Endodermal cell (in vitro differentiated cells): Measurements from ENCODE around the gene NPEPL1. TPM values are rescaled to one million over a fixed set of nuclear protein-coding genes. Genes with fewer than 3 reads are reported as not detected.

Experiments used
- DNase-seq: peaks from one replicate; pipeline ENCODE4 v3.0.0-alpha.2; 2017
- H3K27ac ChIP-seq: 2 replicates; pipeline ENCODE4 v1.5.1; 2013; ENCODE audit warnings: mild to moderate bottlenecking, low read depth, low read length, moderate library complexity
- H3K27me3 ChIP-seq: 2 replicates; pipeline ENCODE4 v1.6.1; 2013; ENCODE audit warnings: mild to moderate bottlenecking, low read length, moderate library complexity; ENCODE audit not compliant: insufficient read depth, control insufficient read depth, poor library complexity, severe bottlenecking
- H3K36me3 ChIP-seq: 2 replicates; pipeline ENCODE4 v1.7.0; 2013; ENCODE audit warnings: mild to moderate bottlenecking, low read length, moderate library complexity; ENCODE audit not compliant: control insufficient read depth, insufficient read depth
- H3K4me1 ChIP-seq: one replicate; pipeline ENCODE4 v1.7.0; 2013; ENCODE audit warnings: low read length; ENCODE audit not compliant: control insufficient read depth, insufficient read depth
- H3K4me3 ChIP-seq: 2 replicates; pipeline ENCODE4 v1.5.1; 2013; ENCODE audit warnings: mild to moderate bottlenecking, low read length, moderate library complexity
- H3K9ac ChIP-seq: 2 replicates; pipeline ENCODE4 v1.6.1; 2013; ENCODE audit warnings: mild to moderate bottlenecking, low read length, moderate library complexity; ENCODE audit not compliant: poor library complexity, severe bottlenecking; ENCODE audit errors: extremely low read depth
- H3K9me3 ChIP-seq: 2 replicates; pipeline ENCODE4 v1.6.1; 2013; ENCODE audit warnings: mild to moderate bottlenecking, low read length, moderate library complexity; ENCODE audit not compliant: control insufficient read depth
- H3K27ac Mint-ChIP-seq: 2 replicates; pipeline ENCODE4 v1.8.0; 2020; ENCODE audit warnings: mixed read lengths
- H3K27me3 Mint-ChIP-seq: 2 replicates; pipeline ENCODE4 v1.8.0; 2021; ENCODE audit warnings: mild to moderate bottlenecking, mixed read lengths; ENCODE audit not compliant: insufficient read depth
- H3K36me3 Mint-ChIP-seq: 2 replicates; pipeline ENCODE4 v1.8.0; 2020; ENCODE audit warnings: low read depth, mixed read lengths
- H3K4me1 Mint-ChIP-seq: 2 replicates; pipeline ENCODE4 v1.8.0; 2020; ENCODE audit warnings: mixed read lengths
- H3K4me3 Mint-ChIP-seq: 2 replicates; pipeline ENCODE4 v1.8.0; 2020; ENCODE audit warnings: mild to moderate bottlenecking, moderate library complexity, mixed read lengths
- H3K9me3 Mint-ChIP-seq: 2 replicates; pipeline ENCODE4 v1.8.0; 2020; ENCODE audit warnings: mild to moderate bottlenecking, mixed read lengths
- WGBS, 2 experiments: methylation state at CpG; one replicate each; pipeline versions ENCODE4 v1.1.5 to v1.1.7; 2013; ENCODE audit warnings: missing lambda C conversion rate in 2 of 2, mixed read lengths in 1 of 2; ENCODE audit not compliant: insufficient coverage in 1 of 2, insufficient read length in 1 of 2; 5-methylcytosine and 5-hydroxymethylcytosine counted together
- total RNA-seq, 2 donors: library from RNA; stranded (reverse); fragmentation: NEBNext Ultra II Directional in 1 of 2; extraction: Animal tissue kit (Norgen Biotek cat#: 25700) in 1 of 2; gene quantifications; 2 replicates in 1 of 2; 3 replicates in 1 of 2; pipeline ENCODE4 v1.2.1, GENCODE V29; 2021
- TF ChIP-seq, protein P1 (sequence below): fragments of 200-600 bp; sonication (generic); conservative IDR thresholded peaks from 2 replicates; pipeline ENCODE4 v1.5.0; 2021; ENCODE audit warnings: antibody characterized with exemption, mild to moderate bottlenecking

The NPEPL1 gene
- total RNA-seq, 2 donors from 2014 or later: 52.9 to 72.8 TPM

DNA sequence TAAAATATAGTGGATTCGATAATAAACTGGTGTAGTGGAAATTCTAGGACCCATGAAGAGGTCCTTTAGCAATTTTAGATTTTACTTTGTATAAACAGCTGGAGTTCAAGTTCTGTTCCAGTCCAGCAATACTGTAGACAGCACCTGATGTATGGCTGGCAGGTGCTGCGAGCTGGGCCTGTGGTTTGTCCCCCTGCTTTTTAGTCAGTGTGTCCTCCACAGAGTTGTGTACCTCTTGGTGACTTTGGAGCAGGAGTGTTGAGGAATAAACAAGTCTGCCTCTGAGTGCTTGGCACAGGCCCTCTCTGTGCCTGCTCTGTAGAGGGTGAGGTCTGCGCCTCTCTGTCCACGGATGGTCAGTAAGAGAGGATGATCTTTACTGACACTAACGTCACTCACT, 27.7 kb upstream of the NPEPL1 start:
- TF ChIP-seq, protein P1, sequence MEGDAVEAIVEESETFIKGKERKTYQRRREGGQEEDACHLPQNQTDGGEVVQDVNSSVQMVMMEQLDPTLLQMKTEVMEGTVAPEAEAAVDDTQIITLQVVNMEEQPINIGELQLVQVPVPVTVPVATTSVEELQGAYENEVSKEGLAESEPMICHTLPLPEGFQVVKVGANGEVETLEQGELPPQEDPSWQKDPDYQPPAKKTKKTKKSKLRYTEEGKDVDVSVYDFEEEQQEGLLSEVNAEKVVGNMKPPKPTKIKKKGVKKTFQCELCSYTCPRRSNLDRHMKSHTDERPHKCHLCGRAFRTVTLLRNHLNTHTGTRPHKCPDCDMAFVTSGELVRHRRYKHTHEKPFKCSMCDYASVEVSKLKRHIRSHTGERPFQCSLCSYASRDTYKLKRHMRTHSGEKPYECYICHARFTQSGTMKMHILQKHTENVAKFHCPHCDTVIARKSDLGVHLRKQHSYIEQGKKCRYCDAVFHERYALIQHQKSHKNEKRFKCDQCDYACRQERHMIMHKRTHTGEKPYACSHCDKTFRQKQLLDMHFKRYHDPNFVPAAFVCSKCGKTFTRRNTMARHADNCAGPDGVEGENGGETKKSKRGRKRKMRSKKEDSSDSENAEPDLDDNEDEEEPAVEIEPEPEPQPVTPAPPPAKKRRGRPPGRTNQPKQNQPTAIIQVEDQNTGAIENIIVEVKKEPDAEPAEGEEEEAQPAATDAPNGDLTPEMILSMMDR: no peak
- WGBS, 2 experiments: 94 to 97% methylated on average over 3 to 5 of the region's 5 CpGs
- Histone ChIP-seq H3K27me3 (no peaks in the 10 kb centered on the region), H3K9ac (no peak overlapping the region), H3K4me3 (no peak overlapping the region), H3K27ac (no peak overlapping the region), H3K36me3 (peaks cover 51% of the 10 kb centered on the region), H3K4me1 (peaks cover 11% of the 10 kb centered on the region), H3K9me3 (no peaks in the 10 kb centered on the region)
- Mint-ChIP-seq H3K36me3 (peaks cover 46% of the 10 kb centered on the region), H3K4me3 (no peak overlapping the region), H3K9me3 (no peaks in the 10 kb centered on the region), H3K4me1 (peaks cover 38% of the 10 kb centered on the region), H3K27ac (no peak overlapping the region), H3K27me3 (no peaks in the 10 kb centered on the region)
- DNase-seq: no peak

GRCh38 chr20:58665606-58666005, 27.0 kb upstream of the NPEPL1 start:
- TF ChIP-seq, protein P1: no peak

GRCh38 chr20:58666702-58667101, 25.9 kb upstream of the NPEPL1 start:
- Histone ChIP-seq H3K27ac (no peak overlapping the region), H3K9ac (no peak overlapping the region), H3K4me1 (peaks cover 16% of the 10 kb centered on the region), H3K4me3 (no peak overlapping the region), H3K36me3 (peaks cover 41% of the 10 kb centered on the region), H3K9me3 (no peaks in the 10 kb centered on the region), H3K27me3 (no peaks in the 10 kb centered on the region)
- Mint-ChIP-seq H3K27ac (no peak overlapping the region), H3K4me1 (peaks cover 46% of the 10 kb centered on the region), H3K9me3 (no peaks in the 10 kb centered on the region), H3K36me3 (peaks cover 37% of the 10 kb centered on the region), H3K27me3 (no peaks in the 10 kb centered on the region), H3K4me3 (no peak overlapping the region)
- DNase-seq: no peak
- 99% methylated on average over 7 of the region's 7 CpGs; no CpG with 5 or more reads in 1 of the 2 experiments for WGBS, 2 experiments
- TF ChIP-seq, protein P1: no peak

More at GRCh38 chr20:58665606-58666005, 27.0 kb upstream of the NPEPL1 start:
- Histone ChIP-seq H3K36me3 (peaks cover 50% of the 10 kb centered on the region), H3K4me1 (peaks cover 16% of the 10 kb centered on the region), H3K27me3 (no peaks in the 10 kb centered on the region), H3K9ac (no peak overlapping the region), H3K9me3 (no peaks in the 10 kb centered on the region), H3K27ac (no peak overlapping the region), H3K4me3 (no peak overlapping the region)
- H3K4me1 Mint-ChIP-seq: peaks cover 42% of the 10 kb centered on the region
- no peak overlapping the region for H3K27ac Mint-ChIP-seq
- no peak overlapping the region for H3K4me3 Mint-ChIP-seq
- 89 to 97% methylated on average over 7 to 11 of the region's 11 CpGs for WGBS, 2 experiments
- H3K36me3 Mint-ChIP-seq: peaks cover 40% of the 10 kb centered on the region
- no peak for DNase-seq
- no peaks in the 10 kb centered on the region for H3K9me3 Mint-ChIP-seq
- H3K27me3 Mint-ChIP-seq: no peaks in the 10 kb centered on the region
